Small intestine (tissue), 7 donors: ENCODE measurements around the gene ALDH1L2. TPM values are rescaled to one million over a fixed set of nuclear protein-coding genes. Genes with fewer than 3 reads are reported as not detected.
"Not testable (repeated sequence)": the region's sequence is repeated elsewhere in the genome, so short reads cannot be mapped to it uniquely, and the experiment has no call there.

Source experiments
- DNase-seq, 2 donors: peaks; one replicate each; pipeline versions ENCODE4 v3.0.0 to v3.0.0-alpha.2; 2013
- FAIRE-seq: peaks from 2 replicates; lab custom pipeline; 2012; peaks lifted over from hg19 to GRCh38; lab: Jason Lieb, UNC
- H3K27ac ChIP-seq, 3 donors: one replicate each; pipeline ENCODE4 v1.5.1; 2013; ENCODE audit warnings: low read length in 2 of 3, mild to moderate bottlenecking in 2 of 3, control low read depth in 1 of 3, inconsistent platforms in 1 of 3, low read depth in 1 of 3, moderate library complexity in 1 of 3
- H3K27me3 ChIP-seq, 3 donors: one replicate each; pipeline ENCODE4 v1.6.1; 2013; ENCODE audit warnings: low read length in 3 of 3, inconsistent platforms in 1 of 3; ENCODE audit not compliant: control insufficient read depth in 3 of 3, insufficient read depth in 3 of 3
- H3K36me3 ChIP-seq, 3 donors: one replicate each; pipeline ENCODE4 v1.6.1; 2013; ENCODE audit warnings: low read length in 3 of 3, inconsistent platforms in 1 of 3, low read depth in 1 of 3, mild to moderate bottlenecking in 1 of 3, moderate library complexity in 1 of 3; ENCODE audit not compliant: control insufficient read depth in 3 of 3, insufficient read depth in 2 of 3
- H3K4me1 ChIP-seq, 3 donors: one replicate each; pipeline ENCODE4 v1.6.1; 2013; ENCODE audit warnings: low read length in 2 of 3, inconsistent platforms in 1 of 3, low read depth in 1 of 3, mild to moderate bottlenecking in 1 of 3, moderate library complexity in 1 of 3; ENCODE audit not compliant: control insufficient read depth in 3 of 3, insufficient read depth in 2 of 3
- H3K4me3 ChIP-seq, 3 donors: one replicate each; pipeline ENCODE4 v1.5.1; 2013; ENCODE audit warnings: low read length in 3 of 3, control low read depth in 1 of 3, inconsistent platforms in 1 of 3, low read depth in 1 of 3, mild to moderate bottlenecking in 1 of 3, moderate library complexity in 1 of 3
- H3K9me3 ChIP-seq, 2 donors: one replicate each; pipeline ENCODE4 v1.6.1; 2013; ENCODE audit warnings: low read depth in 1 of 2, low read length in 1 of 2; ENCODE audit not compliant: control insufficient read depth in 2 of 2, insufficient read depth in 1 of 2
- WGBS, 3 donors: extraction: QIAGEN DNeasy Blood & Tissue Kit; methylation state at CpG; one replicate each; pipeline ENCODE4 v1.1.7; 2013; 5-methylcytosine and 5-hydroxymethylcytosine counted together
- polyA plus RNA-seq, 4 donors: library from polyadenylated mRNA; stranded (reverse) in 3 of 4; unstranded in 1 of 4; fragments of 200-250 nt in 3 of 4; fragments of 120-200 nt in 1 of 4; gene quantifications; one replicate each; pipeline versions ENCODE4 v1.2.1 to v1.2.3, GENCODE V29; 2013
- donor health status: healthy with polysubstance abuse.
- donor health status: control.
- donor health status: control.
- donor health status: Bipolar disorder and iron deficiency.
- donor health status: healthy.

ALDH1L2 gene
- polyA plus RNA-seq, 4 donors, result 0.22 to 1.7 (median 0.65) TPM

GRCh38 chr12:105107171-105107493 is 22.9 kb upstream of the ALDH1L2 start:
- Histone ChIP-seq H3K4me3 (peak overlapping the region; percentile 36 to 92 (median 79)), H3K36me3 (peaks cover 0 to 2% (median 0%) of the 10 kb centered on the region in 3 donors), H3K9me3 (no peaks in the 10 kb centered on the region), H3K27ac (peak overlapping the region; percentile 64 to 73 (median 69)), H3K4me1 (peaks cover 0 to 7% (median 2%) of the 10 kb centered on the region in 3 donors), H3K27me3 (no peaks in the 10 kb centered on the region)
- 0% methylated on average over 15 of the region's 15 CpGs for WGBS, 3 donors
- DNase-seq, result no peak
- FAIRE-seq, result no peak

GRCh38 chr12:105106621-105107020 is 22.4 kb upstream of the ALDH1L2 start:
- Histone ChIP-seq H3K4me1 (peaks cover 0 to 7% (median 2%) of the 10 kb centered on the region in 3 donors), H3K36me3 (no peaks in the 10 kb centered on the region), H3K27me3 (no peaks in the 10 kb centered on the region), H3K4me3 (peak overlapping the region in 1 of 3 donors; percentile 79), H3K9me3 (no peaks in the 10 kb centered on the region), H3K27ac (no peak overlapping the region)
- DNase-seq (peak in 1 of 2 donors; percentile 22), FAIRE-seq (no peak)
- 21 to 44% (median 30%) methylated on average over 7 of the region's 7 CpGs for WGBS, 3 donors

- Histone ChIP-seq H3K27ac (no peak overlapping the region), H3K27me3 (no peaks in the 10 kb centered on the region), H3K9me3 (no peaks in the 10 kb centered on the region), H3K4me1 (peaks cover 0 to 5% (median under 1%) of the 10 kb centered on the region in 3 donors), H3K4me3 (no peak overlapping the region), H3K36me3 (no peaks in the 10 kb centered on the region)
- FAIRE-seq, result no peak
- 95 to 98% (median 97%) methylated on average over 1 of the region's 1 CpG for WGBS, 3 donors
- no peak for DNase-seq
Measured at GRCh38 chr12:105104762-105105161, 20.5 kb upstream of the ALDH1L2 start.

DNA sequence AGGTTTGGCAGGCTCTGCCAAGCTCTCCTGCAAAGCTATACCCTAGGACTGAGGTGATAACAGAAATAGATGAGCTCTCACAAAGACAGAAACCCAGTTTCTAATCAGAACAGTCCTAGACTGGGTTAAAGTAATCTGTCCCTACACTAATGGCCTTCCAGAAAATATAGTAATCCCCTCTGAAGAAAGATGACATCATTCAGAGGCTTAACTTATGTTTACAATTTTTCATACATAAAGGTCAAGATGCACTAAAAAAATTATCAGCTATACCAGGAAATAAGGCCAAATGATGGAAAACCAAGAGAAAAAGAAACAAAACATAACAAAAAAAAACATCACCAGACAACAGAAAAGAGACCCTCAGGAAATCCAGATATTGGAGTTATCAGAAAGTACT is 18.4 kb upstream of the ALDH1L2 start:
- H3K27ac ChIP-seq, result no peak overlapping the region
- FAIRE-seq (no peak), DNase-seq (no peak)
- H3K36me3 ChIP-seq, result no peaks in the 10 kb centered on the region
- no peaks in the 10 kb centered on the region for H3K9me3 ChIP-seq
- H3K4me1 ChIP-seq, result peaks cover 0 to 4% (median 0%) of the 10 kb centered on the region in 3 donors
- no peak overlapping the region for H3K4me3 ChIP-seq
- no peaks in the 10 kb centered on the region for H3K27me3 ChIP-seq

GRCh38 chr12:105100998-105101397 is 16.7 kb upstream of the ALDH1L2 start:
- Histone ChIP-seq H3K27me3 (no peaks in the 10 kb centered on the region), H3K36me3 (no peaks in the 10 kb centered on the region), H3K9me3 (peaks cover 0 to 7% of the 10 kb centered on the region in 2 donors), H3K4me3 (no peak overlapping the region), H3K27ac (no peak overlapping the region), H3K4me1 (no peaks in the 10 kb centered on the region)
- no peak for FAIRE-seq
- DNase-seq, result no peak

DNA sequence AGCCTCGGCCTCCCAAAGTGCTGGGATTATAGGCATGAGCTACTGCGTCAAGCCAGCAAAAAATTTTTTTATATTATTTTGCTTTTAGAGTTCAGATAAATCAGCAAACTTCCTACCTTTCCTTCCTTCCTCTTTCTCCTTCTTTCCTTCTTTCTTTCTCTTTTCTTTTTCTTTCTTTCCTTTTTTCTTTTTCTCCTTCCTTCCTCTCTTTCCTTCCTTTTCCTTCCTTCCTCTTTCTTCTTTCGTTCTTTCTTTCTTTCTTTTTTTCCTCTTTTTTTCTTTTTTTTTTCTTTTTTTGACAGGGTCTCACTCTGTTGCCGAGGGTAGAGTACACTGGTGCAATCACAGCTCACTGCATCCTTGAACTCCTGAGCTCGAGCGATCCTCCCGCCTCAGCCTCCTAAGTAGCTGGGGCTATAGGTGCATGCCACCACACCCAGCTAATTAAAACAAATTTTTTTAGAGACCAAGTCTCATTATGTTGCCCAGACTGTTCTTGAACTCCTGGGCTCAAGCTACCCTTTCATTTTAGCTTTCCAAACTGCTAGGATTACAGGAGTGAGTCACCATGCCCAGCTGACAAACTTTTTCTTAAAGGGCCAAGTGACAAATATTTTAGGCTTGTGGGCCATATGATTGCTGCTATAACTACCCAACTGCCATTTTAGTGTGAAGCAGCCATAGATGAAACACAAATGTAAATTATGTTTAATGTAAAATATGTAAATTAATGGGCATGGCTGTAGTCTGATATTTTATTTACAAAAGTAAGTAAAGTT is 16.1 kb upstream of the ALDH1L2 start:
- Histone ChIP-seq H3K36me3 (no peaks in the 10 kb centered on the region), H3K27ac (no peak overlapping the region), H3K27me3 (no peaks in the 10 kb centered on the region), H3K9me3 (peaks cover 0 to 10% of the 10 kb centered on the region in 2 donors), H3K4me1 (no peaks in the 10 kb centered on the region), H3K4me3 (no peak overlapping the region)
- FAIRE-seq, result no peak
- 81 to 83% (median 81%) methylated on average over 7 of the region's 7 CpGs for WGBS, 3 donors
- no peak for DNase-seq

GRCh38 chr12:105099356-105099755 is 15.1 kb upstream of the ALDH1L2 start:
- no peak for FAIRE-seq
- WGBS, 3 donors, result 69 to 91% (median 84%) methylated on average over 1 of the region's 1 CpG
- Histone ChIP-seq H3K9me3 (peaks cover 0 to 18% of the 10 kb centered on the region in 2 donors), H3K27me3 (no peaks in the 10 kb centered on the region), H3K4me1 (no peaks in the 10 kb centered on the region), H3K27ac (no peak overlapping the region), H3K36me3 (no peaks in the 10 kb centered on the region), H3K4me3 (no peak overlapping the region)
- no peak for DNase-seq

GRCh38 chr12:105095338-105095737 is 11.1 kb upstream of the ALDH1L2 start:
- H3K36me3 ChIP-seq, FAIRE-seq, H3K27me3 ChIP-seq, H3K4me1 ChIP-seq, H3K4me3 ChIP-seq, DNase-seq, H3K27ac ChIP-seq: not testable (repeated sequence)
- WGBS, 3 donors, result 87 to 93% (median 89%) methylated on average over 5 of the region's 5 CpGs
- H3K9me3 ChIP-seq, result peaks cover 0 to 20% of the 10 kb centered on the region in 2 donors

- H3K27me3 ChIP-seq, result no peaks in the 10 kb centered on the region
- H3K4me1 ChIP-seq, result no peaks in the 10 kb centered on the region
- H3K9me3 ChIP-seq, result peaks cover 0 to 20% of the 10 kb centered on the region in 2 donors
- peak; percentile 38 to 46 for DNase-seq
- no peaks in the 10 kb centered on the region for H3K36me3 ChIP-seq
- no peak overlapping the region for H3K27ac ChIP-seq
- H3K4me3 ChIP-seq, result no peak overlapping the region
- FAIRE-seq, result no peak
- WGBS, 3 donors, result 38 to 44% (median 41%) methylated on average over 13 of the region's 13 CpGs
Measured at GRCh38 chr12:105092336-105092735, 8.1 kb upstream of the ALDH1L2 start.
